ENCODE results near the gene GSTM1. TPM values are rescaled to one million over a fixed set of nuclear protein-coding genes. Genes with fewer than 3 reads are reported as not detected.

GSTM1 gene
- total and polyA plus RNA-seq, 2 of the 8 experiments (the other 6 are each of a cell fraction or from before 2014, with no cell fraction given), result 16.7 to 42.5 TPM

DNA sequence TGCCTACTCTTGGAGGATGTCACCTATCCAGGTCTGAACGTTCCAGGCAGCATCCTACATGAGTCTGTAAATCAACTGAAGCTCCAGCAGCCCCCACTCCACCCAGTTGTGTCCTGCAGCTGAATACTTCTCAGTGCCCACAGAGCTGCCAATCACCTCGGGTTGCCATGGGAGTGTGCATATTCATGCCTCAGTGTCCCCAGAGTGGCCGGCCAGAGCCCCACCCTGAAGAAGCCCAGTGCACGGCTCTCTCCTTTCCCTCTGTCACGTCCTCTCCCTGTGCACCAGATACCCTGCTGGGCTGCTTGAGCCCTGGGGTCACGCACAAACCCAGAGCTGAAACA, 47.8 kb upstream of the GSTM1 start:
- FAIRE-seq, result no peak

More for the DNA sequence above, 47.8 kb upstream of the GSTM1 start:
- TF ChIP-seq SP2 (IDR thresholded peaks at IDR 0.05; ENCODE audit: low read length), result no peak
- H3K23ac ChIP-seq (ENCODE audit: insufficient read length), result no peak overlapping the region
- H3K4ac ChIP-seq (replicated peaks; ENCODE audit: insufficient read length, low read depth, low read length), result no peak overlapping the region
- H3K36me3 ChIP-seq (ENCODE audit: control insufficient read depth in 2 of 4, insufficient read depth in 4 of 4, low read length in 3 of 4), result no peaks in the 10 kb centered on the region
- H3K56ac ChIP-seq (replicated peaks; ENCODE audit: insufficient read length, low read depth, low read length), result no peak overlapping the region
- H4K8ac ChIP-seq (ENCODE audit: extremely low read depth, insufficient read depth, low read length), result no peak overlapping the region
- no peaks in the 10 kb centered on the region for H3K79me1 ChIP-seq (ENCODE audit: low read depth, low read length)
- POLR2A ChIA-PET (ENCODE audit: partially characterized antibody), result interaction anchor here (1.0 to 4.5 kb wide), 7 partner anchors 9 to 129 kb away, joined by 3 to 18 read pairs (median 5); partner anchors contain the start of genes AMPD2, GNAI3, GNAT2 and GSTM4
- H4K91ac ChIP-seq (replicated peaks; ENCODE audit: insufficient read length, low read length), result no peak overlapping the region
- H3K4me1 ChIP-seq (replicated peaks in 1 of 4; ENCODE audit: control insufficient read depth in 3 of 4, insufficient read depth in 4 of 4, low read length in 3 of 4), result peaks cover 5 to 8% (median 6%) of the 10 kb centered on the region in 4 experiments; a peak in 6 of 7 replicates
- no peaks in the 10 kb centered on the region for H3K9me3 ChIP-seq (ENCODE audit: insufficient read depth in 2 of 2, low read depth in 1 of 2, low read length in 1 of 2)
- no peak for DNase-seq (ENCODE audit: low read depth in 1 of 2, low spot score in 2 of 2)
- H3K9ac ChIP-seq (replicated peaks in 1 of 4; ENCODE audit: extremely low read depth in 1 of 4, low read depth in 3 of 4, low read length in 3 of 4), result no peak overlapping the region
- no peaks in the 10 kb centered on the region; a peak in 2 of 7 replicates for H3K27me3 ChIP-seq (replicated peaks in 1 of 4; ENCODE audit: control insufficient read depth in 3 of 4, extremely low read depth in 1 of 4, insufficient read depth in 3 of 4, low read length in 3 of 4)
- no peak overlapping the region for H2BK5ac ChIP-seq (ENCODE audit: low read depth, low read length)
- H2AK5ac ChIP-seq (ENCODE audit: low read depth, low read length), result no peak overlapping the region
- no peak overlapping the region for H3K18ac ChIP-seq (ENCODE audit: extremely low read depth, low read length)
- H3K79me2 ChIP-seq (ENCODE audit: control insufficient read depth in 1 of 2, insufficient read depth in 2 of 2, low read length in 2 of 2), result no peaks in the 10 kb centered on the region
- H3K4me3 ChIP-seq (ENCODE audit: extremely low read depth in 1 of 4, insufficient read depth in 2 of 4, low read depth in 3 of 4, low read length in 4 of 4), result no peak overlapping the region
- no peak overlapping the region for H2AFZ ChIP-seq (ENCODE audit: low read length)
- H3K14ac ChIP-seq (ENCODE audit: insufficient read length), result no peak overlapping the region
- WGBS, 2 experiments (ENCODE audit: extremely low coverage in 1 of 2, insufficient coverage in 1 of 2, insufficient read length in 1 of 2, insufficient replicate concordance in 2 of 2, low coverage in 1 of 2, low lambda C conversion rate in 2 of 2, missing lambda C conversion rate in 1 of 2), result 68% methylated on average over 6 of the region's 6 CpGs; no CpG with 5 or more reads in 1 of the 2 experiments
- CTCF ChIA-PET (ENCODE audit: partially characterized antibody), result interaction anchor here (0.5 to 10.7 kb wide), 75 partner anchors 10 to 529 kb away, joined by 3 to 293 read pairs (median 7); partner anchors contain the start of genes AHCYL1, CYB561D1, EPS8L3 and GNAI3
- no peak overlapping the region for H3K27ac ChIP-seq (ENCODE audit: low read depth, low read length)
- peak overlapping the region; percentile 88; the same call in 1 of the 2 replicates for H2BK15ac ChIP-seq (ENCODE audit: low read length)
- H2BK120ac ChIP-seq (replicated peaks; ENCODE audit: low read depth, low read length), result no peak overlapping the region
- H4K5ac ChIP-seq (ENCODE audit: insufficient read length, low read depth, low read length), result no peak overlapping the region
- H2BK20ac ChIP-seq (ENCODE audit: low read length), result no peak overlapping the region
- H3K4me2 ChIP-seq (ENCODE audit: insufficient read depth in 1 of 2, low read depth in 2 of 2, low read length in 2 of 2), result no peak overlapping the region
- no peaks in the 10 kb centered on the region for H3K23me2 ChIP-seq (ENCODE audit: low read depth, low read length)
- no peaks in the 10 kb centered on the region for H4K20me1 ChIP-seq (replicated peaks in 1 of 2; ENCODE audit: control insufficient read depth in 1 of 2, insufficient read depth in 2 of 2, low read length in 2 of 2)
- 0 out of 2 replicates have a peak overlapping the region, but pooled peaks have one; percentile 39 for H2BK12ac ChIP-seq (ENCODE audit: low read depth, low read length)
